HepG2 (cell line): ENCODE results near the gene NEK6. TPM values are rescaled to one million over a fixed set of nuclear protein-coding genes. Genes with fewer than 3 reads are reported as not detected.

Experiments used
- ETV6 ChIP-seq: sonication (generic); formaldehyde crosslinking; conservative IDR thresholded peaks from 2 replicates; pipeline ENCODE4 v1.4.0; 2020; ENCODE audit warnings: missing genetic modification reagents
- MTA1 ChIP-seq: sonication (generic); formaldehyde crosslinking; IDR thresholded peaks from 2 replicates; pipeline ENCODE4 v1.4.0; 2020; ENCODE audit warnings: missing genetic modification reagents, mild to moderate bottlenecking, borderline replicate concordance
- REXO4 ChIP-seq: sonication (generic); formaldehyde crosslinking; IDR thresholded peaks from 2 replicates; pipeline ENCODE4 v1.8.0; 2022; ENCODE audit warnings: missing genetic modification reagents, mild to moderate bottlenecking, borderline replicate concordance
- SIN3B ChIP-seq: fragments of 150-350 bp; IDR thresholded peaks from 2 replicates; pipeline ENCODE4 v1.6.1; 2014; ENCODE audit warnings: low read length
- ZBTB40 ChIP-seq, 2 experiments: fragments of 450-650 bp in 1 of 2; sonication (generic) in 1 of 2; formaldehyde crosslinking in 1 of 2; IDR thresholded peaks; 2 replicates each; pipeline versions ENCODE4 v1.6.1 to v1.8.0; 2016 to 2022; ENCODE audit warnings: antibody characterized with exemption in 1 of 2, mild to moderate bottlenecking in 1 of 2, missing genetic modification reagents in 1 of 2
- ZKSCAN1 ChIP-seq: fragments of 150-350 bp; IDR thresholded peaks from 2 replicates; pipeline ENCODE4 v1.6.1; 2014; ENCODE audit warnings: low read length
- ZNF274 ChIP-seq: sonication (generic); formaldehyde crosslinking; IDR thresholded peaks from 2 replicates; pipeline ENCODE4 v1.5.1; 2020; ENCODE audit warnings: mild to moderate bottlenecking, missing genetic modification reagents
- ZNF563 ChIP-seq: sonication (generic); formaldehyde crosslinking; IDR thresholded peaks from 2 replicates; pipeline ENCODE4 v1.8.0; 2022; ENCODE audit warnings: mild to moderate bottlenecking, moderate library complexity, missing genetic modification reagents
- ZNF615 ChIP-seq: sonication (generic); formaldehyde crosslinking; IDR thresholded peaks from 2 replicates; pipeline ENCODE4 v1.5.0; 2020; ENCODE audit warnings: mild to moderate bottlenecking, missing genetic modification reagents, borderline replicate concordance
- ZSCAN31 ChIP-seq: sonication (generic); formaldehyde crosslinking; IDR thresholded peaks from 2 replicates; pipeline ENCODE4 v1.5.0; 2020; ENCODE audit warnings: low read depth, mild to moderate bottlenecking, missing genetic modification reagents
- polyA plus RNA-seq, 8 experiments: library from polyadenylated mRNA; depleted of rRNA in 3 of 8; stranded (reverse) in 7 of 8; unstranded in 1 of 8; fragments of >200 nt; fragmentation: Illumina TruSeq in 4 of 8; extraction: Trizol in 4 of 8; gene quantifications; 2 replicates each; pipeline versions ENCODE4 v1.2.1 to v1.2.3, GENCODE V29; 2011 to 2016; ENCODE audit warnings: low read depth in 4 of 8, missing spikeins in 1 of 8, mixed read lengths in 1 of 8; ENCODE audit not compliant: insufficient read depth in 1 of 8
- total RNA-seq, 5 experiments: library from RNA; depleted of rRNA; stranded (reverse); fragments of >200 nt; fragmentation: Illumina TruSeq; extraction: Trizol; gene quantifications; 2 replicates each; pipeline ENCODE4 v1.2.3, GENCODE V29; 2016; ENCODE audit warnings: low read depth in 1 of 5
- TF ChIP-seq, protein P1 (sequence below): sonication (generic); formaldehyde crosslinking; IDR thresholded peaks from 2 replicates; pipeline ENCODE4 v1.9.0; 2021; ENCODE audit warnings: mild to moderate bottlenecking, missing genetic modification reagents

Gene NEK6
- total and polyA plus RNA-seq, 2 of the 13 experiments (the other 11 are each of a cell fraction or from before 2014, with no cell fraction given), result 30.4 to 119 TPM

DNA sequence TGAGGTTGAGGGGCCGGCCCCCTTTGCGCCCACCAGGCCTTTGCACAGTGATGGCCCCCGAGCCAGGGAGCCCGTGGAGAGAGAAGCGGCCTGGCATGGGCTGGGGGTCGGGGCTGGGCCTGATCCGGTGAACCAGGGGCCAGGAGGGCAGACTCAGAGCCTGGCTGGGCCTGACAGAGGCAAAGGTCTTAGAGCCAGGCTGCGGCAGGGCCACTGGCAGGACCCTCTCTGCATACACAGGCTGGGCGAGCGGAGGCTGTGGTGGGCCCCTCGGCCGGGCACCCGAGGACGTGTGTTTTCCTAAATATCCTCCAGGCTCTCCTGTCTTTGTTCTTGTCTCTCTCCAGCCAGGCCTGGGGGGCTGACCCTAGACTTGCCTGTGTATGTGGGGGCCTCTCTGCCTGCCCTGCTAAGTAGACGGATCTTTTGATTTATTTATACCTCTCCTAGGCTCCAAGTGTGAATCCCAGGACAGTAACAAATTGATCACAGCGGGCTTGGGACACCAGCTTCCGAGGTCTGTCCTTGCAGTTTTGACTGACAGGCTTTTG, 933 bp downstream of the NEK6 start (continued):
- no peak for TF ChIP-seq REXO4 (CRISPR knock-in tag)
- no peak for TF ChIP-seq ZKSCAN1
- TF ChIP-seq ZSCAN31 (CRISPR knock-in tag), result no peak
- TF ChIP-seq ZNF563 (CRISPR knock-in tag), result peak; percentile 74
- peak; percentile 62; the same call in 1 of the 2 replicates for TF ChIP-seq ZNF274 (CRISPR knock-in tag)
- TF ChIP-seq ETV6, result no peak
- TF ChIP-seq SIN3B, result no peak
- TF ChIP-seq, protein P1, sequence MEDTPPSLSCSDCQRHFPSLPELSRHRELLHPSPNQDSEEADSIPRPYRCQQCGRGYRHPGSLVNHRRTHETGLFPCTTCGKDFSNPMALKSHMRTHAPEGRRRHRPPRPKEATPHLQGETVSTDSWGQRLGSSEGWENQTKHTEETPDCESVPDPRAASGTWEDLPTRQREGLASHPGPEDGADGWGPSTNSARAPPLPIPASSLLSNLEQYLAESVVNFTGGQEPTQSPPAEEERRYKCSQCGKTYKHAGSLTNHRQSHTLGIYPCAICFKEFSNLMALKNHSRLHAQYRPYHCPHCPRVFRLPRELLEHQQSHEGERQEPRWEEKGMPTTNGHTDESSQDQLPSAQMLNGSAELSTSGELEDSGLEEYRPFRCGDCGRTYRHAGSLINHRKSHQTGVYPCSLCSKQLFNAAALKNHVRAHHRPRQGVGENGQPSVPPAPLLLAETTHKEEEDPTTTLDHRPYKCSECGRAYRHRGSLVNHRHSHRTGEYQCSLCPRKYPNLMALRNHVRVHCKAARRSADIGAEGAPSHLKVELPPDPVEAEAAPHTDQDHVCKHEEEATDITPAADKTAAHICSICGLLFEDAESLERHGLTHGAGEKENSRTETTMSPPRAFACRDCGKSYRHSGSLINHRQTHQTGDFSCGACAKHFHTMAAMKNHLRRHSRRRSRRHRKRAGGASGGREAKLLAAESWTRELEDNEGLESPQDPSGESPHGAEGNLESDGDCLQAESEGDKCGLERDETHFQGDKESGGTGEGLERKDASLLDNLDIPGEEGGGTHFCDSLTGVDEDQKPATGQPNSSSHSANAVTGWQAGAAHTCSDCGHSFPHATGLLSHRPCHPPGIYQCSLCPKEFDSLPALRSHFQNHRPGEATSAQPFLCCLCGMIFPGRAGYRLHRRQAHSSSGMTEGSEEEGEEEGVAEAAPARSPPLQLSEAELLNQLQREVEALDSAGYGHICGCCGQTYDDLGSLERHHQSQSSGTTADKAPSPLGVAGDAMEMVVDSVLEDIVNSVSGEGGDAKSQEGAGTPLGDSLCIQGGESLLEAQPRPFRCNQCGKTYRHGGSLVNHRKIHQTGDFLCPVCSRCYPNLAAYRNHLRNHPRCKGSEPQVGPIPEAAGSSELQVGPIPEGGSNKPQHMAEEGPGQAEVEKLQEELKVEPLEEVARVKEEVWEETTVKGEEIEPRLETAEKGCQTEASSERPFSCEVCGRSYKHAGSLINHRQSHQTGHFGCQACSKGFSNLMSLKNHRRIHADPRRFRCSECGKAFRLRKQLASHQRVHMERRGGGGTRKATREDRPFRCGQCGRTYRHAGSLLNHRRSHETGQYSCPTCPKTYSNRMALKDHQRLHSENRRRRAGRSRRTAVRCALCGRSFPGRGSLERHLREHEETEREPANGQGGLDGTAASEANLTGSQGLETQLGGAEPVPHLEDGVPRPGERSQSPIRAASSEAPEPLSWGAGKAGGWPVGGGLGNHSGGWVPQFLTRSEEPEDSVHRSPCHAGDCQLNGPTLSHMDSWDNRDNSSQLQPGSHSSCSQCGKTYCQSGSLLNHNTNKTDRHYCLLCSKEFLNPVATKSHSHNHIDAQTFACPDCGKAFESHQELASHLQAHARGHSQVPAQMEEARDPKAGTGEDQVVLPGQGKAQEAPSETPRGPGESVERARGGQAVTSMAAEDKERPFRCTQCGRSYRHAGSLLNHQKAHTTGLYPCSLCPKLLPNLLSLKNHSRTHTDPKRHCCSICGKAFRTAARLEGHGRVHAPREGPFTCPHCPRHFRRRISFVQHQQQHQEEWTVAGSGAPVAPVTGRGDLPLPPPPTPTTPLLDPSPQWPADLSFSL, result 0 out of 2 replicates have a peak, but pooled peaks have one; percentile 44
- no peak for TF ChIP-seq ZBTB40 (IDR thresholded peaks at IDR 0.05)
- peak; percentile 79; the same call in 1 of the 2 replicates for TF ChIP-seq ZBTB40 (CRISPR knock-in tag; IDR thresholded peaks at IDR 0.05)
- TF ChIP-seq MTA1 (CRISPR knock-in tag), result peak; percentile 70; the same call in 1 of the 2 replicates
- no peak for TF ChIP-seq ZNF615
